HepG2 (cell line): Measurements from ENCODE around the gene GPLD1. TPM values are rescaled to one million over a fixed set of nuclear protein-coding genes. Genes with fewer than 3 reads are reported as not detected.

Experiments
- ARNTL ChIP-seq: sonication (generic); formaldehyde crosslinking; IDR thresholded peaks from 2 replicates; pipeline ENCODE4 v1.4.0; 2020; ENCODE audit warnings: mild to moderate bottlenecking, missing genetic modification reagents
- FOXP4 ChIP-seq: sonication (generic); formaldehyde crosslinking; IDR thresholded peaks from 2 replicates; pipeline ENCODE4 v1.4.0; 2020; ENCODE audit warnings: missing genetic modification reagents
- PAX8 ChIP-seq: sonication (generic); formaldehyde crosslinking; IDR thresholded peaks from 2 replicates; pipeline ENCODE4 v1.8.0; 2022; ENCODE audit warnings: mild to moderate bottlenecking, missing genetic modification reagents, borderline replicate concordance
- RFXAP ChIP-seq: sonication (generic); formaldehyde crosslinking; IDR thresholded peaks from 2 replicates; pipeline ENCODE4 v1.4.0; 2020; ENCODE audit warnings: missing genetic modification reagents, borderline replicate concordance
- ZBTB40 ChIP-seq, 2 experiments: fragments of 450-650 bp in 1 of 2; sonication (generic) in 1 of 2; formaldehyde crosslinking in 1 of 2; IDR thresholded peaks; 2 replicates each; pipeline versions ENCODE4 v1.6.1 to v1.8.0; 2016 to 2022; ENCODE audit warnings: antibody characterized with exemption in 1 of 2, mild to moderate bottlenecking in 1 of 2, missing genetic modification reagents in 1 of 2
- ZNF160 ChIP-seq: sonication (generic); formaldehyde crosslinking; IDR thresholded peaks from 2 replicates; pipeline ENCODE4 v1.8.0; 2022; ENCODE audit warnings: mild to moderate bottlenecking, inconsistent platforms, missing genetic modification reagents
- ZNF343 ChIP-seq: sonication (generic); formaldehyde crosslinking; IDR thresholded peaks from 2 replicates; pipeline ENCODE4 v1.4.0; 2020; ENCODE audit warnings: mild to moderate bottlenecking, missing genetic modification reagents
- ZNF644 ChIP-seq: IDR thresholded peaks from 2 replicates; pipeline ENCODE4 v1.6.1; 2016; ENCODE audit warnings: low read depth
- ZNF7 ChIP-seq: IDR thresholded peaks from 2 replicates; pipeline ENCODE4 v1.6.1; 2016; ENCODE audit warnings: missing biosample characterization, missing genetic modification reagents
- polyA plus RNA-seq, 8 experiments: library from polyadenylated mRNA; depleted of rRNA in 3 of 8; stranded (reverse) in 7 of 8; unstranded in 1 of 8; fragments of >200 nt; fragmentation: Illumina TruSeq in 4 of 8; extraction: Trizol in 4 of 8; gene quantifications; 2 replicates each; pipeline versions ENCODE4 v1.2.1 to v1.2.3, GENCODE V29; 2011 to 2016; ENCODE audit warnings: low read depth in 4 of 8, missing spikeins in 1 of 8, mixed read lengths in 1 of 8; ENCODE audit not compliant: insufficient read depth in 1 of 8
- total RNA-seq, 5 experiments: library from RNA; depleted of rRNA; stranded (reverse); fragments of >200 nt; fragmentation: Illumina TruSeq; extraction: Trizol; gene quantifications; 2 replicates each; pipeline ENCODE4 v1.2.3, GENCODE V29; 2016; ENCODE audit warnings: low read depth in 1 of 5

The GPLD1 gene
- total and polyA plus RNA-seq, 2 of the 13 experiments (the other 11 are each of a cell fraction or from before 2014, with no cell fraction given): 6.2 to 7.6 TPM

GRCh38 chr6:24445704-24446103 lies 43.7 kb downstream of the GPLD1 start (continued):
- no peak for TF ChIP-seq ZBTB40 (IDR thresholded peaks at IDR 0.05)
- TF ChIP-seq ZBTB40 (CRISPR knock-in tag; IDR thresholded peaks at IDR 0.05): no peak
- TF ChIP-seq PAX8 (CRISPR knock-in tag): no peak
- TF ChIP-seq ZNF644 (CRISPR knock-in tag): no peak
- no peak for TF ChIP-seq ZNF343 (CRISPR knock-in tag)
- no peak for TF ChIP-seq FOXP4 (CRISPR knock-in tag)
- no peak for TF ChIP-seq ZNF160 (CRISPR knock-in tag)
- no peak for TF ChIP-seq ZNF7 (CRISPR knock-in tag)
- TF ChIP-seq RFXAP (CRISPR knock-in tag): no peak
- TF ChIP-seq ARNTL: no peak
